B cell (primary cell): ENCODE data around the gene SIRPB2. TPM values are rescaled to one million over a fixed set of nuclear protein-coding genes. Genes with fewer than 3 reads are reported as not detected.
A peak's percentile ranks its signal among the peaks of the same experiment; 100 is the strongest.

Source experiments
- ATAC-seq: fragments of 200-7000 bp; cut with Tn5 transposase; one replicate; pipeline ENCODE4 v1.10.0; 2021; ENCODE audit warnings: low read depth, mild to moderate bottlenecking, moderate number of reproducible peaks, moderate library complexity
- CTCF ChIA-PET: fragments of 350-600 bp; sonication (Branson Sonifier 250); formaldehyde crosslinking; loops from one replicate; lab custom pipeline; 2021; ENCODE audit warnings: antibody characterized with exemption, inconsistent platforms; lab: Charles Lee
- POLR2A ChIA-PET: fragments of 350-600 bp; sonication (Branson Sonifier 250); formaldehyde crosslinking; loops from one replicate; lab custom pipeline; 2021; ENCODE audit warnings: antibody characterized with exemption; lab: Charles Lee
- DNase-seq: peaks from one replicate; pipeline ENCODE4 v3.0.0; 2013
- H2AFZ ChIP-seq: 2 replicates; pipeline ENCODE4 v1.6.1; 2012; ENCODE audit warnings: mild to moderate bottlenecking, low read depth, low read length; ENCODE audit not compliant: insufficient read depth, poor library complexity, severe bottlenecking
- H3K27ac ChIP-seq, 2 donors: 1 replicate in 1 of 2; 2 replicates in 1 of 2; pipeline ENCODE4 v1.5.1; 2012 to 2013; ENCODE audit warnings: low read length in 2 of 2, mild to moderate bottlenecking in 2 of 2, moderate library complexity in 1 of 2
- H3K27me3 ChIP-seq, 4 experiments: fragments of 200-600 bp in 1 of 4; sonication (generic) in 1 of 4; replicated peaks in 1 of 4; 1 replicate in 2 of 4; 2 replicates in 2 of 4; pipeline versions ENCODE4 v1.6.1 to v1.7.0; 2013 to 2016; ENCODE audit warnings: low read length in 3 of 4, mild to moderate bottlenecking in 2 of 4, mixed read lengths in 1 of 4, moderate library complexity in 1 of 4; ENCODE audit not compliant: insufficient read depth in 4 of 4, control insufficient read depth in 3 of 4; ENCODE audit errors: control extremely low read depth in 1 of 4
- H3K36me3 ChIP-seq, 2 experiments: replicated peaks in 1 of 2; 1 replicate in 1 of 2; 2 replicates in 1 of 2; pipeline versions ENCODE4 v1.6.1 to v1.7.1; 2013; ENCODE audit warnings: low read length in 1 of 2; ENCODE audit not compliant: insufficient read depth in 2 of 2, control insufficient read depth in 1 of 2; ENCODE audit errors: control extremely low read depth in 1 of 2, extremely low read depth in 1 of 2
- H3K4me1 ChIP-seq, 2 donors: fragments of 200-600 bp in 1 of 2; sonication (generic) in 1 of 2; 1 replicate in 1 of 2; 2 replicates in 1 of 2; pipeline versions ENCODE4 v1.5.1 to v1.6.1; 2013 to 2017; ENCODE audit warnings: low read length in 2 of 2; ENCODE audit not compliant: control insufficient read depth in 2 of 2, insufficient read depth in 2 of 2
- H3K4me2 ChIP-seq: replicated peaks from 2 replicates; pipeline ENCODE3; 2012; ENCODE audit warnings: mild to moderate bottlenecking, low read depth, low read length; ENCODE audit not compliant: poor library complexity, severe bottlenecking
- H3K4me3 ChIP-seq, 5 experiments: fragments of 200-600 bp in 1 of 5; sonication (generic) in 1 of 5; 1 replicate in 3 of 5; 2 replicates in 2 of 5; pipeline versions ENCODE4 v1.5.1 to v1.7.0; 2011 to 2016; ENCODE audit warnings: low read length in 4 of 5, mild to moderate bottlenecking in 4 of 5, low read depth in 2 of 5, control low read depth in 1 of 5, moderate library complexity in 1 of 5; ENCODE audit not compliant: insufficient read depth in 1 of 5; ENCODE audit errors: control extremely low read depth in 1 of 5, extremely low read depth in 1 of 5
- H3K79me2 ChIP-seq: fragments of 200-600 bp; sonication (generic); one replicate; pipeline ENCODE4 v1.6.0; 2016; ENCODE audit warnings: low read length; ENCODE audit not compliant: control insufficient read depth, insufficient read depth
- H3K9ac ChIP-seq: fragments of 200-600 bp; sonication (generic); 2 replicates; pipeline ENCODE4 v1.6.1; 2017; ENCODE audit warnings: mild to moderate bottlenecking, low read length, moderate library complexity
- H3K9me3 ChIP-seq, 3 donors: one replicate each; pipeline versions ENCODE4 v1.6.1 to v1.7.1; 2013; ENCODE audit warnings: low read length in 2 of 3; ENCODE audit not compliant: control insufficient read depth in 2 of 3, insufficient read depth in 1 of 3; ENCODE audit errors: control extremely low read depth in 1 of 3
- H4K20me1 ChIP-seq: 2 replicates; pipeline ENCODE4 v1.6.0; 2012; ENCODE audit warnings: mild to moderate bottlenecking, low read length; ENCODE audit not compliant: insufficient read depth, control insufficient read depth, poor library complexity, severe bottlenecking
- H3K27ac Mint-ChIP-seq: one replicate; pipeline ENCODE4 v1.8.0; 2021; ENCODE audit warnings: mixed read lengths
- H3K27me3 Mint-ChIP-seq: one replicate; pipeline ENCODE4 v1.8.0; 2021; ENCODE audit warnings: mixed read lengths
- H3K4me1 Mint-ChIP-seq: one replicate; pipeline ENCODE4 v1.8.0; 2021; ENCODE audit warnings: mixed read lengths
- H3K4me3 Mint-ChIP-seq: one replicate; pipeline ENCODE4 v1.8.0; 2021; ENCODE audit warnings: mixed read lengths
- H3K9me3 Mint-ChIP-seq: one replicate; pipeline ENCODE4 v1.8.0; 2022; ENCODE audit warnings: mixed read lengths; ENCODE audit not compliant: insufficient read depth
- CTCF ChIP-seq: fragments of 200-600 bp; IDR thresholded peaks from one replicate; pipeline ENCODE4 v1.8.0; 2022; ENCODE audit warnings: antibody characterized with exemption, mild to moderate bottlenecking
- EZH2 ChIP-seq: IDR thresholded peaks from 2 replicates; pipeline ENCODE4 v1.6.1; 2012; ENCODE audit warnings: borderline replicate concordance, low read depth, mild to moderate bottlenecking, moderate library complexity, low read length; ENCODE audit not compliant: insufficient read depth, poor library complexity, severe bottlenecking
- WGBS: methylation state at CpG from one replicate; pipeline ENCODE4 v1.1.5; 2013; ENCODE audit warnings: missing lambda C conversion rate; ENCODE audit not compliant: insufficient coverage; 5-methylcytosine and 5-hydroxymethylcytosine counted together
- intact Hi-C: fragments of 100-400 bp; cut with micrococcal nuclease; formaldehyde crosslinking; loops from one replicate; pipeline ENCODE4 v1.10.0; 2022
- polyA plus RNA-seq: library from polyadenylated mRNA; depleted of rRNA; stranded (reverse); fragments of >200 nt; gene quantifications from 2 replicates; pipeline ENCODE4 v1.2.3, GENCODE V29; 2012
- total RNA-seq, 2 donors: library from RNA; stranded (reverse); fragments of 120-200 nt in 1 of 2; gene quantifications; 1 replicate in 1 of 2; 2 replicates in 1 of 2; pipeline versions ENCODE4 v1.2.3 to v1.2.4, GENCODE V29; 2013 to 2022

SIRPB2 gene
- total and polyA plus RNA-seq, 2 donors (not counting 1 experiment from before 2014, with no cell fraction given), result 0.51 TPM; not detected in 1

GRCh38 chr20:1436263-1436662, 55.0 kb downstream of the SIRPB2 start:
- 100% methylated on average over 2 of the region's 8 CpGs for WGBS
- H3K4me1 Mint-ChIP-seq, result peaks cover 44% of the 10 kb centered on the region
- H3K27me3 Mint-ChIP-seq, result peaks cover 3% of the 10 kb centered on the region
- Histone ChIP-seq H4K20me1 (no peaks in the 10 kb centered on the region), H3K36me3 (peaks cover 0 to 6% of the 10 kb centered on the region in 2 experiments), H3K79me2 (no peaks in the 10 kb centered on the region), H3K4me2 (no peak overlapping the region), H2AFZ (no peak overlapping the region), H3K9ac (no peak overlapping the region), H3K27me3 (no peaks in the 10 kb centered on the region), H3K27ac (no peak overlapping the region), H3K4me3 (no peak overlapping the region), H3K4me1 (peaks cover 20 to 23% of the 10 kb centered on the region in 2 donors), H3K9me3 (no peaks in the 10 kb centered on the region)
- POLR2A ChIA-PET, result interaction anchor here (0.6 to 1.4 kb wide), 4 partner anchors 31 to 121 kb away, joined by 3 to 6 read pairs (median 4); partner anchors contain the start of gene FKBP1A
- intact Hi-C loops, result loop anchor here (2.0 to 5.0 kb wide), 2 partner anchors 31 to 59 kb away; partner anchors contain the start of gene NSFL1C
- DNase-seq (no peak), ATAC-seq (no peak)
- no peaks in the 10 kb centered on the region for H3K9me3 Mint-ChIP-seq
- H3K4me3 Mint-ChIP-seq, result no peak overlapping the region
- TF ChIP-seq EZH2, result no peak
- TF ChIP-seq CTCF, result no peak
- CTCF ChIA-PET, result interaction anchor here (0.7 to 7.2 kb wide), 17 partner anchors 9 to 124 kb away, joined by 3 to 74 read pairs (median 6); partner anchors contain the start of genes FKBP1A, NSFL1C and SDCBP2
- H3K27ac Mint-ChIP-seq, result no peak overlapping the region

GRCh38 chr20:1435337-1435699, 55.9 kb downstream of the SIRPB2 start:
- peaks cover 0 to 6% of the 10 kb centered on the region in 2 experiments for H3K36me3 ChIP-seq
- H3K9ac ChIP-seq, result no peak overlapping the region
- no peaks in the 10 kb centered on the region for H3K9me3 ChIP-seq
- Mint-ChIP-seq H3K4me3 (peak overlapping the region; percentile 55), H3K27ac (peak overlapping the region; percentile 83), H3K27me3 (peaks cover 3% of the 10 kb centered on the region), H3K4me1 (peaks cover 47% of the 10 kb centered on the region), H3K9me3 (no peaks in the 10 kb centered on the region)
- no peaks in the 10 kb centered on the region for H4K20me1 ChIP-seq
- H3K4me3 ChIP-seq, result no peak overlapping the region
- ATAC-seq (no peak), DNase-seq (no peak)
- no peak for TF ChIP-seq CTCF
- TF ChIP-seq EZH2, result no peak
- no peaks in the 10 kb centered on the region for H3K79me2 ChIP-seq
- intact Hi-C loops, result loop anchor here (1.0 to 5.0 kb wide), 3 partner anchors 42 to 110 kb away; partner anchors contain the start of gene FKBP1A
- CTCF ChIA-PET, result interaction anchor here (0.9 to 7.2 kb wide), 15 partner anchors 10 to 123 kb away, joined by 3 to 74 read pairs (median 6); partner anchors contain the start of genes FKBP1A and NSFL1C
- no peak overlapping the region for H2AFZ ChIP-seq
- H3K27ac ChIP-seq, result no peak overlapping the region
- H3K27me3 ChIP-seq, result no peaks in the 10 kb centered on the region
- H3K4me2 ChIP-seq, result peak overlapping the region; percentile 49
- POLR2A ChIA-PET, result interaction anchor here (0.6 to 1.4 kb wide), 4 partner anchors 32 to 121 kb away, joined by 3 to 6 read pairs (median 4); no protein-coding TSS in a partner anchor
- H3K4me1 ChIP-seq, result peaks cover 23% of the 10 kb centered on the region in 2 donors
